H1 (cell line): Measurements from ENCODE around the gene FRK. TPM values are rescaled to one million over a fixed set of nuclear protein-coding genes. Genes with fewer than 3 reads are reported as not detected.

ENCODE experiments used
- CTCF ChIA-PET: fragments of 300-600 bp; sonication (Branson Sonifier 250); formaldehyde crosslinking; loops from one replicate; lab custom pipeline; 2021; ENCODE audit not compliant: partially characterized antibody; lab: Charles Lee
- POLR2A ChIA-PET: fragments of 300-600 bp; sonication (Branson Sonifier 250); formaldehyde crosslinking; loops from one replicate; lab custom pipeline; 2021; ENCODE audit warnings: inconsistent platforms; ENCODE audit not compliant: partially characterized antibody; lab: Charles Lee
- DNase-seq, 2 experiments: peaks; one replicate each; pipeline versions ENCODE4 v3.0.0 to v3.0.0-alpha.2; 2010 to 2022; ENCODE audit warnings: low spot score in 2 of 2, low read depth in 1 of 2, mixed read lengths in 1 of 2
- FAIRE-seq: peaks from 2 replicates; lab custom pipeline; 2011; peaks lifted over from hg19 to GRCh38; lab: Jason Lieb, UNC
- H2AFZ ChIP-seq: 2 replicates; pipeline ENCODE4 v1.8.1; 2012; ENCODE audit warnings: low read length, inconsistent platforms
- H2AK5ac ChIP-seq: 2 replicates; pipeline ENCODE4 v1.6.1; 2013; ENCODE audit warnings: low read depth, low read length
- H2BK120ac ChIP-seq: replicated peaks from 2 replicates; pipeline ENCODE3; 2013; ENCODE audit warnings: low read depth, low read length, inconsistent platforms
- H2BK12ac ChIP-seq: 2 replicates; pipeline ENCODE4 v1.6.1; 2013; ENCODE audit warnings: low read depth, low read length
- H2BK15ac ChIP-seq: 2 replicates; pipeline ENCODE4 v1.6.1; 2013; ENCODE audit warnings: low read length
- H2BK20ac ChIP-seq: 2 replicates; pipeline ENCODE4 v1.6.1; 2013; ENCODE audit warnings: low read length
- H2BK5ac ChIP-seq: 2 replicates; pipeline ENCODE4 v1.6.1; 2013; ENCODE audit warnings: low read depth, low read length
- H3K14ac ChIP-seq: 2 replicates; pipeline ENCODE4 v1.6.1; 2013; ENCODE audit warnings: inconsistent platforms; ENCODE audit not compliant: insufficient read length
- H3K18ac ChIP-seq: 2 replicates; pipeline ENCODE4 v1.6.1; 2013; ENCODE audit warnings: low read length; ENCODE audit errors: extremely low read depth
- H3K23ac ChIP-seq: 2 replicates; pipeline ENCODE4 v1.6.1; 2013; ENCODE audit warnings: inconsistent platforms; ENCODE audit not compliant: insufficient read length
- H3K23me2 ChIP-seq: 2 replicates; pipeline ENCODE4 v1.6.1; 2013; ENCODE audit warnings: low read depth, low read length
- H3K27ac ChIP-seq: 2 replicates; pipeline ENCODE4 v1.6.1; 2011; ENCODE audit warnings: low read depth, low read length, inconsistent platforms
- H3K27me3 ChIP-seq, 4 experiments: replicated peaks in 1 of 4; 1 replicate in 1 of 4; 2 replicates in 3 of 4; pipeline versions ENCODE4 v1.6.1 to v1.8.1; 2011 to 2013; ENCODE audit warnings: low read length in 3 of 4, mild to moderate bottlenecking in 3 of 4, inconsistent platforms in 2 of 4, mixed read lengths in 2 of 4, moderate library complexity in 1 of 4; ENCODE audit not compliant: control insufficient read depth in 3 of 4, insufficient read depth in 3 of 4; ENCODE audit errors: extremely low read depth in 1 of 4
- H3K36me3 ChIP-seq, 4 experiments: 2 replicates each; pipeline versions ENCODE4 v1.6.1 to v1.8.1; 2011 to 2013; ENCODE audit warnings: mild to moderate bottlenecking in 4 of 4, low read length in 3 of 4, moderate library complexity in 2 of 4, control low read depth in 1 of 4, inconsistent platforms in 1 of 4; ENCODE audit not compliant: insufficient read depth in 4 of 4, control insufficient read depth in 2 of 4
- H3K4ac ChIP-seq: replicated peaks from 2 replicates; pipeline ENCODE3; 2013; ENCODE audit warnings: low read length, low read depth, mixed read lengths, inconsistent platforms; ENCODE audit not compliant: insufficient read length
- H3K4me1 ChIP-seq, 4 experiments: replicated peaks in 1 of 4; 1 replicate in 1 of 4; 2 replicates in 3 of 4; pipeline versions ENCODE4 v1.6.1 to v1.8.1; 2011 to 2013; ENCODE audit warnings: low read length in 3 of 4, inconsistent platforms in 2 of 4, mixed read lengths in 1 of 4; ENCODE audit not compliant: insufficient read depth in 4 of 4, control insufficient read depth in 3 of 4
- H3K4me2 ChIP-seq, 2 experiments: 2 replicates each; pipeline versions ENCODE4 v1.6.1 to v1.8.1; 2011 to 2013; ENCODE audit warnings: low read depth in 2 of 2, low read length in 2 of 2, control low read depth in 1 of 2, inconsistent platforms in 1 of 2, mild to moderate bottlenecking in 1 of 2; ENCODE audit not compliant: insufficient read depth in 1 of 2
- H3K4me3 ChIP-seq, 4 experiments: fragments of 200-600, 300-600 bp in 1 of 4; sonication (generic), shearing (Covaris generic), sonication (Bioruptor Twin) in 1 of 4; 2 replicates each; pipeline versions ENCODE4 v1.5.1 to v1.8.1; 2011 to 2016; ENCODE audit warnings: low read length in 4 of 4, low read depth in 3 of 4, control low read depth in 2 of 4, inconsistent platforms in 2 of 4, mild to moderate bottlenecking in 2 of 4, mixed read lengths in 1 of 4, moderate library complexity in 1 of 4; ENCODE audit not compliant: insufficient read depth in 2 of 4; ENCODE audit errors: extremely low read depth in 1 of 4
- H3K56ac ChIP-seq: replicated peaks from 2 replicates; pipeline ENCODE3; 2013; ENCODE audit warnings: low read depth, mild to moderate bottlenecking, mixed read lengths, low read length, inconsistent platforms; ENCODE audit not compliant: insufficient read length
- H3K79me1 ChIP-seq: 2 replicates; pipeline ENCODE4 v1.6.1; 2013; ENCODE audit warnings: low read depth, low read length, control low read depth
- H3K79me2 ChIP-seq, 2 experiments: 2 replicates each; pipeline versions ENCODE4 v1.6.1 to v1.8.1; 2012 to 2013; ENCODE audit warnings: low read length in 2 of 2, mild to moderate bottlenecking in 2 of 2, inconsistent platforms in 1 of 2; ENCODE audit not compliant: insufficient read depth in 2 of 2, control insufficient read depth in 1 of 2
- H3K9ac ChIP-seq, 4 experiments: replicated peaks in 1 of 4; 1 replicate in 1 of 4; 2 replicates in 3 of 4; pipeline versions ENCODE4 v1.6.1 to v1.8.1; 2011 to 2013; ENCODE audit warnings: low read depth in 3 of 4, low read length in 3 of 4, control low read depth in 2 of 4, mild to moderate bottlenecking in 2 of 4, moderate library complexity in 2 of 4, inconsistent platforms in 1 of 4; ENCODE audit errors: extremely low read depth in 1 of 4
- H3K9me3 ChIP-seq, 2 experiments: 2 replicates each; pipeline versions ENCODE4 v1.6.1 to v1.8.1; 2012 to 2013; ENCODE audit warnings: mild to moderate bottlenecking in 2 of 2, moderate library complexity in 2 of 2, control low read depth in 1 of 2, inconsistent platforms in 1 of 2, low read depth in 1 of 2, low read length in 1 of 2, mixed read lengths in 1 of 2; ENCODE audit not compliant: insufficient read depth in 2 of 2
- H4K20me1 ChIP-seq, 2 experiments: replicated peaks in 1 of 2; 2 replicates each; pipeline versions ENCODE3 to v1.8.1; 2011 to 2013; ENCODE audit warnings: inconsistent platforms in 2 of 2, low read length in 2 of 2, mild to moderate bottlenecking in 1 of 2; ENCODE audit not compliant: insufficient read depth in 2 of 2, control insufficient read depth in 1 of 2
- H4K5ac ChIP-seq: 2 replicates; pipeline ENCODE4 v1.6.1; 2013; ENCODE audit warnings: low read length, low read depth, mixed read lengths, inconsistent platforms; ENCODE audit not compliant: insufficient read length
- H4K8ac ChIP-seq: 2 replicates; pipeline ENCODE4 v1.8.0; 2013; ENCODE audit warnings: mild to moderate bottlenecking, moderate library complexity, low read length, inconsistent platforms; ENCODE audit not compliant: insufficient read depth; ENCODE audit errors: extremely low read depth
- H4K91ac ChIP-seq: replicated peaks from 2 replicates; pipeline ENCODE3; 2013; ENCODE audit warnings: low read length, mixed read lengths, inconsistent platforms; ENCODE audit not compliant: insufficient read length
- ASH2L ChIP-seq: fragments of 200-600, 300-600 bp; sonication (generic); IDR thresholded peaks from one replicate; pipeline ENCODE4 v1.7.1; 2017; ENCODE audit warnings: low read length
- CBX8 ChIP-seq: fragments of 300-800, 300-1000 bp; sonication (generic); IDR thresholded peaks from 2 replicates; pipeline ENCODE4 v1.7.1; 2016; ENCODE audit warnings: low read depth, low read length, borderline replicate concordance
- CEBPB ChIP-seq: IDR thresholded peaks from 2 replicates; pipeline ENCODE4 v1.6.1; 2012; ENCODE audit warnings: low read depth, low read length
- CHD2 ChIP-seq: IDR thresholded peaks from 2 replicates; pipeline ENCODE4 v1.6.1; 2012; ENCODE audit warnings: low read length, improper control_type of control experiment
- EGR1 ChIP-seq: IDR thresholded peaks from 2 replicates; pipeline ENCODE4 v1.6.1; 2011; ENCODE audit warnings: low read depth, low read length, borderline replicate concordance
- EZH2 ChIP-seq: fragments of 200-600 bp; sonication (generic); IDR thresholded peaks from 2 replicates; pipeline ENCODE4 v1.7.1; 2012; ENCODE audit warnings: low read depth, mild to moderate bottlenecking, moderate library complexity, low read length, inconsistent platforms; ENCODE audit not compliant: severe bottlenecking
- GABPA ChIP-seq: IDR thresholded peaks from 2 replicates; pipeline ENCODE4 v1.6.1; 2011; ENCODE audit warnings: mild to moderate bottlenecking, low read length, moderate library complexity, borderline replicate concordance; ENCODE audit not compliant: insufficient read depth
- PHF8 ChIP-seq: fragments of 200-600 bp; sonication (generic); conservative IDR thresholded peaks from 2 replicates; pipeline ENCODE4 v1.7.1; 2012; ENCODE audit warnings: low read depth, mild to moderate bottlenecking, inconsistent platforms, low read length, moderate library complexity
- RFX5 ChIP-seq: IDR thresholded peaks from 2 replicates; pipeline ENCODE4 v1.6.1; 2011; ENCODE audit warnings: low read depth, low read length, improper control_type of control experiment, borderline replicate concordance
- WGBS, 2 experiments: shearing (Covaris generic) in 1 of 2; methylation state at CpG; one replicate each; pipeline versions ENCODE4 v1.1.6 to v1.1.7; 2013 to 2015; ENCODE audit warnings: low lambda C conversion rate in 2 of 2, mixed read lengths in 2 of 2, inconsistent platforms in 1 of 2, low coverage in 1 of 2, missing lambda C conversion rate in 1 of 2; ENCODE audit not compliant: insufficient replicate concordance in 2 of 2, insufficient coverage in 1 of 2, insufficient read length in 1 of 2; ENCODE audit errors: extremely low coverage in 1 of 2, missing lambda C conversion rate in 1 of 2; 5-methylcytosine and 5-hydroxymethylcytosine counted together
- polyA plus RNA-seq, 7 experiments: library from polyadenylated mRNA; depleted of rRNA in 3 of 7; stranded (reverse) in 5 of 7; unstranded in 2 of 7; fragments of >200 nt in 5 of 7; fragments of 200-250 nt in 2 of 7; gene quantifications; 1 replicate in 5 of 7; 2 replicates in 1 of 7; 4 replicates in 1 of 7; pipeline versions ENCODE4 v1.2.1 to v1.2.3, GENCODE V29; 2011 to 2013; ENCODE audit warnings: missing spikeins in 2 of 7, mixed read lengths in 2 of 7
- total RNA-seq: library from RNA; stranded (reverse); fragmentation: NEBNext Ultra II Directional; extraction: Animal tissue kit (Norgen Biotek cat#: 25700); gene quantifications from 2 replicates; pipeline ENCODE4 v1.2.1, GENCODE V29; 2021
- TF ChIP-seq, protein P1 (sequence below): IDR thresholded peaks from 2 replicates; pipeline ENCODE4 v1.6.1; 2012; ENCODE audit warnings: inconsistent platforms

FRK gene
- total and polyA plus RNA-seq, 2 of the 8 experiments (the other 6 are each of a cell fraction or from before 2014, with no cell fraction given), result 0.11 to 0.24 TPM

- Histone ChIP-seq H3K4me3 (no peak overlapping the region), H2BK12ac (no peak overlapping the region), H3K4me2 (no peak overlapping the region), H2AFZ (no peak overlapping the region), H3K56ac (no peak overlapping the region), H3K4me1 (no peaks in the 10 kb centered on the region), H2BK120ac (no peak overlapping the region), H4K8ac (no peak overlapping the region), H3K18ac (no peak overlapping the region), H3K4ac (no peak overlapping the region), H3K79me2 (no peaks in the 10 kb centered on the region), H4K91ac (no peak overlapping the region), H2BK20ac (no peak overlapping the region), H2BK15ac (no peak overlapping the region), H2AK5ac (no peak overlapping the region), H3K23ac (no peak overlapping the region), H2BK5ac (no peak overlapping the region), H4K5ac (no peak overlapping the region), H3K14ac (no peak overlapping the region), H3K9ac (no peak overlapping the region), H3K9me3 (no peaks in the 10 kb centered on the region), H4K20me1 (no peaks in the 10 kb centered on the region), H3K36me3 (no peaks in the 10 kb centered on the region), H3K27ac (no peak overlapping the region), H3K27me3 (no peaks in the 10 kb centered on the region), H3K23me2 (no peaks in the 10 kb centered on the region), H3K79me1 (no peaks in the 10 kb centered on the region)
- 90% methylated on average over 1 of the region's 1 CpG; no CpG with 5 or more reads in 1 of the 2 experiments for WGBS, 2 experiments
- FAIRE-seq (no peak), DNase-seq (no peak)
- TF ChIP-seq EZH2, result no peak
- TF ChIP-seq EGR1, result no peak
- TF ChIP-seq RFX5, result no peak
- TF ChIP-seq CEBPB, result no peak
- no peak for TF ChIP-seq GABPA
- no peak for TF ChIP-seq CHD2
- no peak for TF ChIP-seq CBX8
- TF ChIP-seq, protein P1, sequence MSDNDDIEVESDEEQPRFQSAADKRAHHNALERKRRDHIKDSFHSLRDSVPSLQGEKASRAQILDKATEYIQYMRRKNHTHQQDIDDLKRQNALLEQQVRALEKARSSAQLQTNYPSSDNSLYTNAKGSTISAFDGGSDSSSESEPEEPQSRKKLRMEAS, result no peak
- no peak for TF ChIP-seq PHF8
- no peak for TF ChIP-seq ASH2L
- POLR2A ChIA-PET, result no interaction called here
- CTCF ChIA-PET, result interaction anchor here (2.3 kb wide), 1 partner anchor 12 kb away, joined by 8 read pairs; the partner anchor contains the start of gene FRK
These were observed 11.4 kb downstream of the FRK start for GRCh38 chr6:116049321-116049720.
